GM13977 (cell line): ENCODE measurements around the gene ACSL1.

Source experiments
- DNase-seq: peaks from one replicate; pipeline ENCODE4 v3.0.0; 2012; ENCODE audit warnings: low spot score
- CTCF ChIP-seq: IDR thresholded peaks from 2 replicates; pipeline ENCODE4 v1.5.1; 2012; ENCODE audit warnings: mild to moderate bottlenecking, control low read depth; ENCODE audit not compliant: insufficient read depth; ENCODE audit errors: extremely low read depth, missing control alignments
- in situ Hi-C: fragments of 300-500 bp; cut with MboI; formaldehyde crosslinking; loops from one replicate; pipeline ENCODE4 v1.12.0; 2022; ENCODE audit warnings: low sequenced_read_pairs, low pct_unique_long_range_greater_than_20kb, mixed read lengths, inconsistent platforms; ENCODE audit not compliant: unreplicated experiment

Gene ACSL1

GRCh38 chr4:184810720-184811119 is 15.0 kb downstream of the ACSL1 start:
- TF ChIP-seq CTCF = no peak
- in situ Hi-C loops = no loop called here
- no peak for DNase-seq

- no peak for TF ChIP-seq CTCF
- in situ Hi-C loops = no loop called here
- DNase-seq = no peak
Measured at GRCh38 chr4:184808713-184809050, 17.1 kb downstream of the ACSL1 start.

- TF ChIP-seq CTCF = no peak
- DNase-seq = no peak
- in situ Hi-C loops = no loop called here
Measured at GRCh38 chr4:184807797-184808712, 17.7 kb downstream of the ACSL1 start.

GRCh38 chr4:184807256-184807655 is 18.5 kb downstream of the ACSL1 start:
- TF ChIP-seq CTCF = no peak
- in situ Hi-C loops = no loop called here

GRCh38 chr4:184806711-184807110 is 19.1 kb downstream of the ACSL1 start:
- no peak for TF ChIP-seq CTCF
- no peak for DNase-seq
- in situ Hi-C loops = no loop called here

More at GRCh38 chr4:184807256-184807655, 18.5 kb downstream of the ACSL1 start:
- DNase-seq = no peak

GRCh38 chr4:184806229-184806550 is 19.6 kb downstream of the ACSL1 start:
- TF ChIP-seq CTCF = no peak
- no peak for DNase-seq
- in situ Hi-C loops = no loop called here
